ENCODE data around the gene FAM131A. TPM values are rescaled to one million over a fixed set of nuclear protein-coding genes. Genes with fewer than 3 reads are reported as not detected.
"Not testable (repeated sequence)": the region's sequence is repeated elsewhere in the genome, so short reads cannot be mapped to it uniquely, and the experiment has no call there.

FAM131A gene
- total and polyA plus RNA-seq, 5 donors from 2014 or later, result 2.0 to 13.8 (median 2.4) TPM

DNA sequence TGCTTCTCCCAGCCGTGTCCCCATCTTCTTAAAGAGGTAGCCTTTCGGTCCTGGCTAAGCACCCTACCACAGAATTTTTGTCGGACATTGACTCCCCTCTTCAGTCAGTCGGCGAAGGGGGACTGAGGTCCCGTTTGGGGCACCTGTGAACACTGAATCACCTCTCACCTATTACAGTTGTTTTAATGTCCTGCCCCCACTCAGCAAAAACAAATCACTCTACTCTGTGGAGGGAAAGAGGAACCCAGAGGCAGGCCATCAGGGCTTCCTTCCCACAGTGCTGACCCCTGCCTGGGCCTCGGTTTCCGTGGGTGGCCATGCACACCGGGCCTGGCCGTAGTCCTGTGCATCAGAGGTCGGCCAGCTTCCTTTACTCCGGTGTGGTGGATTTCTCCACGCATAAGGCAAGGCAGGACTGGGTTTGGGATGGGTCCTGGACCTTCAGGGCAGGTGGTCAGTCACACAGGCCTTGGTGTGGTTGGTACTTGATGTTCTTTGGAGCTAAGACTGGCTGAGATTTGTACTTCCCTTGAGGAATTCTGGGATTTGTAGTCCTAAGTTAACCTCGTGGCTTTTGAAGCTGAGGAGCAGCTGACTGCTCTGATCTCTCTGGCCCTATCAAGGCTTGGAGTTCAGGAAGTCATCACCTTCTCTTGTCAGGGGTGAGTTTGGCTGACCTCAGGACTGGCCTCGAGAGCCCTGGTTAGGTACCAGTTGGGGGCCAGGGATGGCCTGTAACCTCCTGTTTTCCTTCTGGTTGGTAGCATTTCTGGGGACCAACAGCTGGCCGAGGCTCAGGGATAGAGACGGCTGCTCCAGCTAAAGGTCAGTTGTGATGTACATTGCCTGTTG lies 627 bp upstream of the FAM131A start:
- peak overlapping the region; percentile 70 for H3K4me3 ChIP-seq (ENCODE audit: low read depth, low read length)
- H3K4me3 Mint-ChIP-seq, result peak overlapping the region; percentile 91 to 97 (median 93)
- H3K27me3 ChIP-seq (ENCODE audit: control insufficient read depth, insufficient read depth, low read length), result no peaks in the 10 kb centered on the region
- no peaks in the 10 kb centered on the region for H3K9me3 ChIP-seq (ENCODE audit: control insufficient read depth in 2 of 2, low read length in 2 of 2)
- peaks cover 26% of the 10 kb centered on the region for H3K36me3 ChIP-seq (ENCODE audit: control insufficient read depth, insufficient read depth, low read length)
- H3K27ac Mint-ChIP-seq, result peak overlapping the region; percentile 93 to 97 (median 94)
- peaks cover 33% of the 10 kb centered on the region for H3K36me3 Mint-ChIP-seq
- H3K27ac ChIP-seq (ENCODE audit: insufficient read depth, low read length, poor library complexity, severe bottlenecking), result peak overlapping the region; percentile 94
- DNase-seq, result peak in 1 of 3 donors; percentile 25
- peaks cover 0 to 52% (median 38%) of the 10 kb centered on the region in 4 donors for H3K4me1 Mint-ChIP-seq
- H3K4me1 ChIP-seq (ENCODE audit: control insufficient read depth, insufficient read depth, low read length, poor library complexity, severe bottlenecking), result peaks cover 29% of the 10 kb centered on the region
- ATAC-seq (ENCODE audit: low read depth in 2 of 2), result no peak
- no peaks in the 10 kb centered on the region for H3K27me3 Mint-ChIP-seq
- no peaks in the 10 kb centered on the region for H3K9me3 Mint-ChIP-seq

DNA sequence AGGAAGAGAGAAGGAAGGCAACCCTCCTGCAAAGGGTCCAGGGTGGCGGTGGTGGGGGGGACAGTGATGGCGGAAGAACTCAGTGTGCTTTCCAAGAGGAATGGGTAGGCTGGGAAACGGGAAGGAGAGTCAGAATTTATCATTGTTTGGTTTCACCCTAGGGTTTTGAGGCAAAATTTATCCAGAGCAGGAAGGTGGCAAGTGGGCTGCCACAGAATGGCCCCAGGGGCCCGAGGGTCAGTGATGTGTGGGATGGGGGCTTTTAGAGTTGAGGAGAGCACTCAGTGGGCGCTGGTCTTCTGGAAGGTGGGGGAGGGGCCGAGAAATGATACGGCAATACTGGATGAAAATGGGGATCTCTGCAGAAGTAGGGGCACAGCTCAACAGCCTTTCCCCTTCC lies 581 bp downstream of the FAM131A start:
- Mint-ChIP-seq H3K4me3 (peak overlapping the region in 3 of 4 donors; percentile 6 to 93 (median 93)), H3K27ac (peak overlapping the region in 2 of 3 donors; percentile 94 to 97), H3K4me1 (peaks cover 0 to 46% (median 35%) of the 10 kb centered on the region in 4 donors), H3K27me3 (no peaks in the 10 kb centered on the region), H3K36me3 (peaks cover 28% of the 10 kb centered on the region), H3K9me3 (no peaks in the 10 kb centered on the region)
- ATAC-seq (ENCODE audit: low read depth in 2 of 2), result no peak
- DNase-seq, result no peak
- no peak overlapping the region for H3K27ac ChIP-seq (ENCODE audit: insufficient read depth, low read length, poor library complexity, severe bottlenecking)
- no peak overlapping the region for H3K4me3 ChIP-seq (ENCODE audit: low read depth, low read length)
- H3K27me3 ChIP-seq (ENCODE audit: control insufficient read depth, insufficient read depth, low read length), result no peaks in the 10 kb centered on the region
- H3K36me3 ChIP-seq (ENCODE audit: control insufficient read depth, insufficient read depth, low read length), result peaks cover 14% of the 10 kb centered on the region
- peaks cover 29% of the 10 kb centered on the region for H3K4me1 ChIP-seq (ENCODE audit: control insufficient read depth, insufficient read depth, low read length, poor library complexity, severe bottlenecking)
- H3K9me3 ChIP-seq (ENCODE audit: control insufficient read depth in 2 of 2, low read length in 2 of 2), result no peaks in the 10 kb centered on the region

DNA sequence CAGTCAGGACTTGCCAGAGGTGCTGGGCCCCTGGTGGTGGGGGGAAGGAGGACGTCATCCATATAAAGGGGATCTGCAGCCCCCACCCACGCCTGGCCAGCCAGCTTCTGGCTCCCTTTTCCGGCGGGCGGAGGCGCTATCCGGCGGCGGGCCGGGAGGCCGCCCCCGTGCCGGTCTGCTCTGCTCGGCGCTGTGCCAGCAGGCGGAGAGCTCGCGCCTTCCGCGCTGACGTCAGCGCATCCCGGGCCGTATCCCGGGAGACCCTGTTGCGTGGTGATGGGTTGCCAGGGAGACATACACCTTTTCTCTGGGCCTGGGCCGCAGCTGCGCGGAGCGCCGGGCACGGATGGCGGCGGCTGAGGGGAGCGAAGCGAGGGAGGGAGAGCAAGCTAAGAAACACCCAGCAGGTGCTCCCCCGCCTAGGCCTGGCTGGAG lies 1.1 kb downstream of the FAM131A start:
- H3K27ac Mint-ChIP-seq, result peak overlapping the region in 1 of 3 donors; percentile 94
- no peak overlapping the region for H3K4me3 Mint-ChIP-seq
- no peak overlapping the region for H3K27ac ChIP-seq (ENCODE audit: insufficient read depth, low read length, poor library complexity, severe bottlenecking)
- H3K36me3 ChIP-seq (ENCODE audit: control insufficient read depth, insufficient read depth, low read length), result peaks cover 8% of the 10 kb centered on the region
- ATAC-seq (ENCODE audit: low read depth in 2 of 2) (no peak), DNase-seq (no peak)
- H3K27me3 ChIP-seq (ENCODE audit: control insufficient read depth, insufficient read depth, low read length), result no peaks in the 10 kb centered on the region
- H3K4me1 ChIP-seq (ENCODE audit: control insufficient read depth, insufficient read depth, low read length, poor library complexity, severe bottlenecking), result peaks cover 29% of the 10 kb centered on the region
- H3K4me1 Mint-ChIP-seq, result peaks cover 0 to 40% (median 33%) of the 10 kb centered on the region in 4 donors
- no peaks in the 10 kb centered on the region for H3K9me3 Mint-ChIP-seq
- no peaks in the 10 kb centered on the region for H3K27me3 Mint-ChIP-seq
- H3K9me3 ChIP-seq (ENCODE audit: control insufficient read depth in 2 of 2, low read length in 2 of 2), result no peaks in the 10 kb centered on the region
- H3K36me3 Mint-ChIP-seq, result peaks cover 27% of the 10 kb centered on the region
- no peak overlapping the region for H3K4me3 ChIP-seq (ENCODE audit: low read depth, low read length)

DNA sequence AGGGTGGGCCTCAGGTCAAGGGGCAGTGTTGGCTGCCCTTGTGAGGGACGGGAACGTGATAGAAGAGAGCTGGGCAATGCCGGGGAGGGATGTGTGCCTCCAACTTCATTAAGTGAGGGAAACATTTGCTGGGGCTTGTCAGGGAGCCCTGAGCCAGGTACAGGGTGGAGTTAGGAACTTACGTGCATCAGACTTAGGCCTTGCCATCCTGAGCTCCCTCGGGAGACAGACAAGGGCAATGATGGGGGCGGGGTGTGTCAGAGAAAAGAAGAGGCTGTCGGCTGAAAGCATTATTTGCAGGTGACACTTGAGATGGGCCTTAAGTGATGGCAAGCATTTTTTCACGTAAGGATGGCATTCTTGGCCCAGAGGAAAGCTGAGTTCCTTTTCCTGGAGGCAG lies 1.6 kb downstream of the FAM131A start:
- Histone ChIP-seq H3K36me3 (ENCODE audit: control insufficient read depth, insufficient read depth, low read length) (peaks cover 4% of the 10 kb centered on the region), H3K4me1 (ENCODE audit: control insufficient read depth, insufficient read depth, low read length, poor library complexity, severe bottlenecking) (peaks cover 29% of the 10 kb centered on the region), H3K9me3 (ENCODE audit: control insufficient read depth in 2 of 2, low read length in 2 of 2) (no peaks in the 10 kb centered on the region), H3K27ac (ENCODE audit: insufficient read depth, low read length, poor library complexity, severe bottlenecking) (no peak overlapping the region), H3K4me3 (ENCODE audit: low read depth, low read length) (no peak overlapping the region), H3K27me3 (ENCODE audit: control insufficient read depth, insufficient read depth, low read length) (no peaks in the 10 kb centered on the region)
- Mint-ChIP-seq H3K27me3 (no peaks in the 10 kb centered on the region), H3K27ac (peak overlapping the region in 1 of 3 donors; percentile 34), H3K4me1 (peaks cover 0 to 37% (median 29%) of the 10 kb centered on the region in 4 donors), H3K4me3 (peak overlapping the region in 2 of 4 donors; percentile 60 to 65), H3K36me3 (peaks cover 22% of the 10 kb centered on the region), H3K9me3 (no peaks in the 10 kb centered on the region)
- DNase-seq (no peak), ATAC-seq (ENCODE audit: low read depth in 2 of 2) (no peak)

DNA sequence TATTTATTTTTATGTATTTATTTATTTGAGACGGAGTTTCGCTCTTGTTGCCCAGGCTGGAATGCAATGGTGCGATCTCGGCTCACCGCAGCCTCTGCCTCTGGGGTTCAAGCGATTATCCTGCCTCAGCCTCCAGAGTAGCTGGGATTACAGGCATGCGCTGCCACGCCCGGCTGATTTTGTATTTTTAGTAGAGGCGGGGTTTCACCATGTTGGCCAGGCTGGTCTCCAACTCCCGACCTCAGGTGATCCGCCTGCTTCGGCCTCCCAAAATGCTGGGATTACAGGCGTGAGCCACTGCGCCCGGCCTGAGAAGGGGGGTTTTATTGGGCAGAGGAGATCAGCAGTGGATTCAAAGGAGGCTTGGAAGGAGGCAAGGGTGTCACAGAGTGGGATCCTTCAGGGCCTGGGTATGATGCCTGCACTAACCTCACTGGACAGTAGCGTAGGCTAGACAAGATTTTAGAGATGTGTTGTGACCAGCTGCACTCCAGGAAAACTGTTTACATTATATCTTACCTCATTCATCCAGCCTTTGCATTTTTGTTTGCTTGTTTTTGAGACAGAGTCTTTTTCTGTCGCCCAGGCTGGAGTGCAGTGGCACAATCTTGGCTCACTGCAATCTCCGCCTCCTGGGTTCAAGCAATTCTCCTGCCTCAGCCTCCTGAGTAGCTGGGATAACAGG lies 2.2 kb downstream of the FAM131A start:
- not testable (repeated sequence) for DNase-seq; H3K9me3 ChIP-seq (ENCODE audit: control insufficient read depth in 2 of 2, low read length in 2 of 2); H3K27me3 ChIP-seq (ENCODE audit: control insufficient read depth, insufficient read depth, low read length); H3K27ac ChIP-seq (ENCODE audit: insufficient read depth, low read length, poor library complexity, severe bottlenecking); ATAC-seq (ENCODE audit: low read depth in 2 of 2); H3K36me3 ChIP-seq (ENCODE audit: control insufficient read depth, insufficient read depth, low read length); H3K9me3 Mint-ChIP-seq; H3K27me3 Mint-ChIP-seq; H3K4me3 ChIP-seq (ENCODE audit: low read depth, low read length); H3K4me3 Mint-ChIP-seq
- peaks cover 0 to 34% (median 27%) of the 10 kb centered on the region in 4 donors for H3K4me1 Mint-ChIP-seq
- peak overlapping the region in 1 of 3 donors; percentile 34 for H3K27ac Mint-ChIP-seq
- peaks cover 29% of the 10 kb centered on the region for H3K4me1 ChIP-seq (ENCODE audit: control insufficient read depth, insufficient read depth, low read length, poor library complexity, severe bottlenecking)
- H3K36me3 Mint-ChIP-seq, result peaks cover 21% of the 10 kb centered on the region

DNA sequence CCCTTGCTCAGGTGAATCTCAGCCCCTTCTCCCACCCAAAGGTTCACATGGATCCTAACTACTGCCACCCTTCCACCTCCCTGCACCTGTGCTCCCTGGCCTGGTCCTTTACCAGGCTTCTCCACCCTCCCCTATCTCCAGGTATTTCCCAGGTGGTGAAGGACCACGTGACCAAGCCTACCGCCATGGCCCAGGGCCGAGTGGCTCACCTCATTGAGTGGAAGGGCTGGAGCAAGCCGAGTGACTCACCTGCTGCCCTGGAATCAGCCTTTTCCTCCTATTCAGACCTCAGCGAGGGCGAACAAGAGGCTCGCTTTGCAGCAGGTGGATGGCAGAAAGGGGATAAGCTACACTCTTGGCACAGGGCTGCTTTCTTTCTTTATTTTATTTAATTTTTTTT lies 4.5 kb downstream of the FAM131A start:
- H3K36me3 ChIP-seq (ENCODE audit: control insufficient read depth, insufficient read depth, low read length), result no peaks in the 10 kb centered on the region
- peaks cover 24% of the 10 kb centered on the region for H3K36me3 Mint-ChIP-seq
- no peak for ATAC-seq (ENCODE audit: low read depth in 2 of 2)
- peaks cover 13% of the 10 kb centered on the region for H3K4me1 ChIP-seq (ENCODE audit: control insufficient read depth, insufficient read depth, low read length, poor library complexity, severe bottlenecking)
- no peaks in the 10 kb centered on the region for H3K27me3 ChIP-seq (ENCODE audit: control insufficient read depth, insufficient read depth, low read length)
- H3K27ac ChIP-seq (ENCODE audit: insufficient read depth, low read length, poor library complexity, severe bottlenecking), result no peak overlapping the region
- peak overlapping the region in 1 of 4 donors; percentile 67 for H3K4me3 Mint-ChIP-seq
- H3K27ac Mint-ChIP-seq, result peak overlapping the region in 1 of 3 donors; percentile 50
- no peaks in the 10 kb centered on the region for H3K9me3 ChIP-seq (ENCODE audit: control insufficient read depth in 2 of 2, low read length in 2 of 2)
- H3K27me3 Mint-ChIP-seq, result no peaks in the 10 kb centered on the region
- no peaks in the 10 kb centered on the region for H3K9me3 Mint-ChIP-seq
- no peak overlapping the region for H3K4me3 ChIP-seq (ENCODE audit: low read depth, low read length)
- DNase-seq, result no peak
- peaks cover 0 to 23% (median 15%) of the 10 kb centered on the region in 4 donors for H3K4me1 Mint-ChIP-seq

DNA sequence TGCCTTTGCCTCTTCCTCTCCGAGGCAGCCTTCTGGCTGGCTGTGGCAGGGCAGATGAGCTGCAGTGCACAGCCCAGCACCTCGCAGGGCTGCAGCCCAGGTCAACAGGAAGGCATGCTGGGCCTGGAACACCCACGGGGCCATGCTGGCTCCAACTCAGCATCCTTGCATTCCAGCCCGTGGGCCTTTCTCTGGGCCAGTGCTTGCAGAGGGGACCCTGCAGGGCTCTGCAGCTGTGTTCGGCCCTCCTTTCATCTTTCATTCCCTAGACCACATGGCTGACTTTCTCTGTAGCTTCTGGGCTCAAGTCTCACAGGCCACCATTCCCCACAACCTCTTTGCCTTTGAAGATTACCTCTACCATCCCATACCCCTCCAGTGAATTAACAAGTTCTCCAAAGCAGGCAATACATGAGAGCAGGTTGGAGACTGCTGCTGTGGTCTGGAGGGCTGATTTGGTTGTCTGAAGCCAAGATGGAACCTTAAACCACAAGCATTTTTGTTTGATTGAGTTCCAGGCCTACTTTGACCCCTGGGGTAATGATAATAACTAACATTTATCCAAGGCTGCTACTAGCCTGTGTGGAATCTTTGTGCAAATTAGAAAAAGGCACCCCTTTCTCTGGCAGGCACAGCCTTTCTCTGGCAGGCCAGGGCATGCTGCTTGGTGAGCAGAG lies 5.9 kb downstream of the FAM131A start:
- Histone ChIP-seq H3K4me1 (ENCODE audit: control insufficient read depth, insufficient read depth, low read length, poor library complexity, severe bottlenecking) (peaks cover 4% of the 10 kb centered on the region), H3K27ac (ENCODE audit: insufficient read depth, low read length, poor library complexity, severe bottlenecking) (no peak overlapping the region)
- no peaks in the 10 kb centered on the region for H3K9me3 Mint-ChIP-seq

More for the DNA sequence above, 5.9 kb downstream of the FAM131A start:
- H3K36me3 ChIP-seq (ENCODE audit: control insufficient read depth, insufficient read depth, low read length), result no peaks in the 10 kb centered on the region
- no peaks in the 10 kb centered on the region for H3K27me3 ChIP-seq (ENCODE audit: control insufficient read depth, insufficient read depth, low read length)
- no peak overlapping the region for H3K4me3 ChIP-seq (ENCODE audit: low read depth, low read length)
- H3K9me3 ChIP-seq (ENCODE audit: control insufficient read depth in 2 of 2, low read length in 2 of 2), result no peaks in the 10 kb centered on the region
- DNase-seq (no peak), ATAC-seq (ENCODE audit: low read depth in 2 of 2) (no peak)
- Mint-ChIP-seq H3K36me3 (peaks cover 17% of the 10 kb centered on the region), H3K4me1 (peaks cover 0 to 10% (median 5%) of the 10 kb centered on the region in 4 donors), H3K27me3 (no peaks in the 10 kb centered on the region), H3K27ac (no peak overlapping the region), H3K4me3 (no peak overlapping the region)

All from CD4-positive, CD25-positive, alpha-beta regulatory T cell (primary cell).